Neutrophil (primary cell): ENCODE results near the gene RIN1.

Experiments used
- H3K27ac ChIP-seq: fragments of 200-600 bp; sonication (generic); 2 replicates; pipeline ENCODE4 v1.5.1; 2016; ENCODE audit warnings: mild to moderate bottlenecking, moderate library complexity
- H3K27me3 ChIP-seq: fragments of 200-600 bp; sonication (generic); 2 replicates; pipeline ENCODE4 v1.6.0; 2016; ENCODE audit warnings: mild to moderate bottlenecking
- H3K36me3 ChIP-seq: fragments of 200-600 bp; sonication (generic); 2 replicates; pipeline ENCODE4 v1.5.1; 2017
- H3K4me1 ChIP-seq, 2 experiments: fragments of 200-600 bp in 1 of 2; sonication (generic) in 1 of 2; 1 replicate in 1 of 2; 2 replicates in 1 of 2; pipeline versions ENCODE4 v1.5.1 to v1.6.1; 2013 to 2016; ENCODE audit warnings: low read depth in 1 of 2, low read length in 1 of 2, mild to moderate bottlenecking in 1 of 2, moderate library complexity in 1 of 2; ENCODE audit not compliant: control insufficient read depth in 1 of 2, insufficient read depth in 1 of 2
- H3K4me3 ChIP-seq, 2 experiments: fragments of 200-600 bp in 1 of 2; sonication (generic) in 1 of 2; 1 replicate in 1 of 2; 2 replicates in 1 of 2; pipeline ENCODE4 v1.5.1; 2013 to 2016; ENCODE audit warnings: low read depth in 1 of 2, low read length in 1 of 2, mild to moderate bottlenecking in 1 of 2, moderate library complexity in 1 of 2
- H3K9me3 ChIP-seq: fragments of 200-600 bp; sonication (generic); 2 replicates; pipeline ENCODE4 v1.5.1; 2016
- TF ChIP-seq, protein P1 (sequence below): fragments of 200-600 bp; sonication (generic); IDR thresholded peaks from 2 replicates; pipeline ENCODE4 v1.5.1; 2016; ENCODE audit warnings: antibody characterized with exemption

The RIN1 gene

DNA sequence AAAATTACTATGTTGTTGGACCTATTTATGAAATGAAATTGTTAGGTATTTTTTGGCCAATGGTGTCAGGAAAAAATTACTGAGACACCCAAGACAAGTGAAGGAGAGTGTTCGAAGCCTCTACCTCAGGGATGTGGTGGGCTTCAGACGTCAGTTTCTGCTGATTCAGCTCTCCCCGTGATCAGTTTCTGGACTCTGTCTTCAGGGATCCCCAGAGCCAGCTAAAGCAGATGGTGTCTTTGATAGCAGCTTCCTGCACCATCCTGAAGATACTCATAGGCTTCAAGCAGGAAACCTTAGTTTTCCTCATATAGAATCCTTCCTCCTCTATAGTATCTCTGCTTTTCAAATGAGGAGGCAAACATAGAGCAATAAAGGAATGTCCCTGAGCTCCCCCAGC lies 26.8 kb downstream of the RIN1 start:
- no peaks in the 10 kb centered on the region for H3K36me3 ChIP-seq
- H3K4me3 ChIP-seq, result no peak overlapping the region
- no peaks in the 10 kb centered on the region for H3K9me3 ChIP-seq
- H3K4me1 ChIP-seq, result peaks cover 16 to 22% of the 10 kb centered on the region in 2 experiments
- no peak overlapping the region for H3K27ac ChIP-seq
- peaks cover 58% of the 10 kb centered on the region for H3K27me3 ChIP-seq
- TF ChIP-seq, protein P1, sequence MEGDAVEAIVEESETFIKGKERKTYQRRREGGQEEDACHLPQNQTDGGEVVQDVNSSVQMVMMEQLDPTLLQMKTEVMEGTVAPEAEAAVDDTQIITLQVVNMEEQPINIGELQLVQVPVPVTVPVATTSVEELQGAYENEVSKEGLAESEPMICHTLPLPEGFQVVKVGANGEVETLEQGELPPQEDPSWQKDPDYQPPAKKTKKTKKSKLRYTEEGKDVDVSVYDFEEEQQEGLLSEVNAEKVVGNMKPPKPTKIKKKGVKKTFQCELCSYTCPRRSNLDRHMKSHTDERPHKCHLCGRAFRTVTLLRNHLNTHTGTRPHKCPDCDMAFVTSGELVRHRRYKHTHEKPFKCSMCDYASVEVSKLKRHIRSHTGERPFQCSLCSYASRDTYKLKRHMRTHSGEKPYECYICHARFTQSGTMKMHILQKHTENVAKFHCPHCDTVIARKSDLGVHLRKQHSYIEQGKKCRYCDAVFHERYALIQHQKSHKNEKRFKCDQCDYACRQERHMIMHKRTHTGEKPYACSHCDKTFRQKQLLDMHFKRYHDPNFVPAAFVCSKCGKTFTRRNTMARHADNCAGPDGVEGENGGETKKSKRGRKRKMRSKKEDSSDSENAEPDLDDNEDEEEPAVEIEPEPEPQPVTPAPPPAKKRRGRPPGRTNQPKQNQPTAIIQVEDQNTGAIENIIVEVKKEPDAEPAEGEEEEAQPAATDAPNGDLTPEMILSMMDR, result no peak

GRCh38 chr11:66302656-66303055 lies 33.6 kb downstream of the RIN1 start:
- Histone ChIP-seq H3K4me3 (no peak overlapping the region), H3K27me3 (peaks cover 9% of the 10 kb centered on the region), H3K4me1 (no peaks in the 10 kb centered on the region), H3K9me3 (no peaks in the 10 kb centered on the region), H3K27ac (no peak overlapping the region), H3K36me3 (no peaks in the 10 kb centered on the region)
- TF ChIP-seq, protein P1, result no peak

DNA sequence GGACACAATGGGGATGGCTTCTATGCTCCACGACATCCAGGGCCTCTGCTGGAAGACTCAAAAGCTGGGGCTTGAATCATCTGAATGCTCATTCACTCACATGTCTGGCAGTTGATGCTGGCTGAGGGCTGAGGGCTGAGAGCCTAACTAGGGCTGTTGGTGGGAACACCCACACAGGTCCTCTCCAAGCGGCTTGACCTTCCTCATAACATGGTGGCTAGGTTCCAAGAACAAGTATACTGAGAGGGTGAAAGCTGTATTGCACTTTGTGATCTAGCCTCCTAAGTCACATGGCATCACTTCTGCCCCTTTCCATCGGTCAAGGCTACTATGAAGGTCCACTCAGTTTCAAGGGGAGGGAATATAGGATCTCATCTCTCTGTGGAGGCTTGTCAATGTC lies 37.0 kb downstream of the RIN1 start:
- H3K36me3 ChIP-seq, result no peaks in the 10 kb centered on the region

DNA sequence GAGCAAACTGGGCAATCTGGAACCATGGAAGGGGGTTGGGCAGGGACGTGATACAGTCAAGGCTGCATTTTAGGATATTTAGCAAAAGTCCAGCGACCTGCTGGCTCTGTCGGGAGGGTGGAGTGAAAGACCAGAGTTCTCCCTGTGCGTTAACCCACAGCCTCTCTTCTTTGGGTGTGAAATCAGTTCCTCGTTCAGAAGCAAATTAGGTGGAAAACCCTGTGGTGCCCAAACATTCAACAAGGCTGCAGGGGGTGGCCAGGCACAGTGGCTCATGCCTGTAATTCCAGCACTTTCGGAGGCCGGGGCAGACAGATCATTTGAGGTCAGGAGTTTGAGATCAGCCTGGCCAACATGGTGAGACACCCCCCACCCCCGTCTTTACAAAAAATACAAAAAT lies 38.6 kb downstream of the RIN1 start:
- H3K27ac ChIP-seq, result no peak overlapping the region
- H3K4me1 ChIP-seq, result no peaks in the 10 kb centered on the region
- no peaks in the 10 kb centered on the region for H3K9me3 ChIP-seq
- TF ChIP-seq, protein P1, result no peak
- H3K27me3 ChIP-seq, result peaks cover 51% of the 10 kb centered on the region
- no peaks in the 10 kb centered on the region for H3K36me3 ChIP-seq
- no peak overlapping the region for H3K4me3 ChIP-seq

More for the DNA sequence above, 37.0 kb downstream of the RIN1 start:
- H3K4me1 ChIP-seq, result no peaks in the 10 kb centered on the region
- H3K4me3 ChIP-seq, result no peak overlapping the region
- H3K27ac ChIP-seq, result no peak overlapping the region
- TF ChIP-seq, protein P1, result no peak
- no peaks in the 10 kb centered on the region for H3K9me3 ChIP-seq
- peaks cover 36% of the 10 kb centered on the region for H3K27me3 ChIP-seq

GRCh38 chr11:66294626-66295620 lies 41.3 kb downstream of the RIN1 start:
- H3K9me3 ChIP-seq, result no peaks in the 10 kb centered on the region
- H3K27ac ChIP-seq, result no peak overlapping the region
- TF ChIP-seq, protein P1, result no peak
- peaks cover 2 to 7% of the 10 kb centered on the region in 2 experiments for H3K4me1 ChIP-seq
- H3K36me3 ChIP-seq, result no peaks in the 10 kb centered on the region
- peaks cover 78% of the 10 kb centered on the region for H3K27me3 ChIP-seq
- H3K4me3 ChIP-seq, result no peak overlapping the region
